ENCODE data around the gene BAIAP2L1.

BAIAP2L1 gene

DNA sequence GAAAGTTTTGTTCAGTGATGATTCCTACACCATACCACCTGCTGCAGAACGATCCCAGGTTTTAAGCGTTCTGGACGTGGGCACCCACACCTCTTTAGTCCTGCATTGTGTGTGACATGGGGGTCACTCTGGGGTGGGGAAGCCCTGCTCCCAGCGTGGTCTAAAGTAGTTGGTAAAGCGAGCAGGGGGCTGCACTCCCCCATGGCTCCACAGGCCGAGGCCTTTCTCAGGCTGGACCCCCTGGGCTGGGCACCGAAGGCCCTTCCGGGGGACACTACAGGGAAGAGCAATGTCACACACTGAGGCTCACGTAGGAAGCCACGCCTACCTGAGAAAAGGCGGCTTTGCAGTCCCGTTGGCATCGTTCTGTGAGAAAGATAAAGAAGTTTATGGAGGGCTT lies 107.1 kb downstream of the BAIAP2L1 start:
- DNase-seq (ENCODE audit: low spot score), result no peak

GRCh38 chr7:98293265-98293664 lies 107.6 kb downstream of the BAIAP2L1 start:
- no peak for DNase-seq (ENCODE audit: low spot score)

GRCh38 chr7:98291717-98292116 lies 109.2 kb downstream of the BAIAP2L1 start:
- no peak for DNase-seq (ENCODE audit: low spot score)

DNA sequence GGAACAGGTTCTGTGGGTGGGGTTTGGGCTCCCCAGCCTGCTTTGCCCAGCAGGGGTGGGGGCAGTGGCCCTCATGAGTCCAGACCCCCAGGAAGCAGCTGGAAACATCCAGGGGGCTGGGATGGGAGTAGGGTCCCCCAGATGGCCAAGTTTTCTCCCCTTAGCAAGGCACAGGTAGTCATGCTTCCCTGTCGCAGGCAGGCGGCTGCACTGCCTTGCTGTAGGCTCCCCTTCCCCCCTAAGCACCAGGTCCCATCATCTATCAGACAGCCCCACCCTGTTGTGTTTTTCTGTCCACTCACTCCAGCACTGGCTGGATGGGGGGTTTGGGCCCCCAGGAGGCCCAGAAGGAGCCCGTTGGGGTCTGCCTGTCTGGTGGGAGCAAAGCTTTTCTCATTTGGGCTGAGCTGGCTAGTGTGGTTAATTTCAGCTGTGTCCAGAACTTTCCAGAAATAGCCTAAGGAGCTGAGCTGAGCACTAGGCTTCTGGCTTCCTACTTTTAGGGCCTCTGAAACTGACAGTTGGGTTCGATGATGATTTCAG lies 111.5 kb downstream of the BAIAP2L1 start:
- DNase-seq (ENCODE audit: low spot score), result no peak

GRCh38 chr7:98288064-98288823 lies 112.6 kb downstream of the BAIAP2L1 start:
- DNase-seq (ENCODE audit: low spot score), result no peak

DNA sequence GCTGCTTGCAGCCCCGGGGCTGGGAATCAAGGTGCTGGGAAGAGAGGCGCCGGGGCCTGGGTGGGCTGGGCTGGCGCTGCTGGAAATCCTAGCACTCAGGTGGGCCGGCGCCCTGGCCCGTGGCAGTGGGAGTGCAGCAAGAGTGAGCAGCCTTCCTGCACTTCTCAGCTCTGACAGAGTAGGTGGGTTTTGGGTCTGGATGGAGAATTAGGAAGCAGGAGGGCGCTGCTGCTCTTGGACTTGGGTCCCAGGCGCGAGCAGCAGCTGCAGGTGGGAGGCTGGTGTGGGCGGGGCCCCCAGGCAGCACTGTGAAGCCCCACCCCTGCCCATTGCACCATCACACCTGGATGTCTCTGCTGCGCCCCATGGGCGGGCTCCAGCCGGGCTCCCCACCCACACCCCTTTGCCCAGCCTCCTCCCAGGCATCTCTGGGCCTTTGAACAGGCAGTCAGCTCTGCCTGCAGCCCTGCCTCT lies 113.4 kb downstream of the BAIAP2L1 start:
- no peak for DNase-seq (ENCODE audit: low spot score)

DNA sequence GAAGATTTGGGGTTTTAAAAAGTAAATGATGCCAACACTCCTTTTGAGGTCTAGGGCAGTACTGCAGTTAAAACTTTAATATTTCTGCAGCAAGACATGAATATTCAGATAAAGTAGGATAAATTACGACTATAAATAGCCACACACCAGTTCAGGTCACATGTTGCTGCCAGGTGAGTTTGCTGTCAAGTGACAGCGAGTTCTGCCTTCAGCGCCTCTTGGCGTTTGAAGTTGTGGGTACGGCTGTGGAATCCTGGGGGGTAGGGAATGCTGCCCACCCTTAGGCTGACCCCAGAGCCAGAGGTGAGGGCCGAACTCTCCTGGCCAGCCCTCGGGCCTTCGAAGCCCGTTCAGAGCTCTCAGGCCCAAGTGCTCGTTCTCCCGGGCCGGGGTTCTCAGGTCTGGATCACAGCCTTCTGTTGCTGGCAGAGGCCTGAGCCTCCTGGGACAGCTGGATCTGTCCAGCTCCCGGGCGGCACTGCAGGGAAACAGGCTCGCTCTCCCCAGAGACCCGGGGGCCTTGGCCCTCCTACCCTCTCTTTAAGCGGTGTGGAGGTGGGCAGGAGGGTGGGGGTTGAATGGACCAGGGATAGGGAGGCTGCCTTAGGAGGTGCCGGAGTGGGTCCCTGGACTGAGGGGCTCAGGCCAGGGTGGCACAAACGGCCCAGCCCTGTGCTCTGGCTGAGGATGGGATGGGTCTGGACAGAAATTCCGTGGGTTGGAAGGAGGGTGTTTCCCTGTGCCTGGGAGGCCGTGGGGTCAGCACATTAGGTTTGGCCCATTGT lies 114.0 kb downstream of the BAIAP2L1 start:
- DNase-seq (ENCODE audit: low spot score), result no peak

- DNase-seq (ENCODE audit: low spot score), result peak; percentile 54
These were observed 114.8 kb downstream of the BAIAP2L1 start for GRCh38 chr7:98286093-98286539.

GRCh38 chr7:98285157-98286092 lies 115.5 kb downstream of the BAIAP2L1 start:
- no peak for DNase-seq (ENCODE audit: low spot score)

- DNase-seq (ENCODE audit: low spot score), result peak; percentile 75
These were observed 116.4 kb downstream of the BAIAP2L1 start for GRCh38 chr7:98284335-98285036.

GRCh38 chr7:98283887-98284222 lies 117.0 kb downstream of the BAIAP2L1 start:
- DNase-seq (ENCODE audit: low spot score), result no peak

- DNase-seq (ENCODE audit: low spot score), result no peak
These were observed 117.6 kb downstream of the BAIAP2L1 start for GRCh38 chr7:98283127-98283886.

GRCh38 chr7:98282703-98283102 lies 118.2 kb downstream of the BAIAP2L1 start:
- DNase-seq (ENCODE audit: low spot score), result no peak

- no peak for DNase-seq (ENCODE audit: low spot score)
These were observed 118.9 kb downstream of the BAIAP2L1 start for GRCh38 chr7:98281757-98282606.

GRCh38 chr7:98280791-98281756 lies 119.8 kb downstream of the BAIAP2L1 start, which contains the start of gene BRI3:
Gene BRI3, plus strand, starts transcription at chr7:98281686. Its CDS starts 110 bp downstream, at chr7:98281796.
- peak; percentile 95 for DNase-seq (ENCODE audit: low spot score)

- DNase-seq (ENCODE audit: low spot score), result no peak
These were observed 120.6 kb downstream of the BAIAP2L1 start for GRCh38 chr7:98280296-98280695.

DNA sequence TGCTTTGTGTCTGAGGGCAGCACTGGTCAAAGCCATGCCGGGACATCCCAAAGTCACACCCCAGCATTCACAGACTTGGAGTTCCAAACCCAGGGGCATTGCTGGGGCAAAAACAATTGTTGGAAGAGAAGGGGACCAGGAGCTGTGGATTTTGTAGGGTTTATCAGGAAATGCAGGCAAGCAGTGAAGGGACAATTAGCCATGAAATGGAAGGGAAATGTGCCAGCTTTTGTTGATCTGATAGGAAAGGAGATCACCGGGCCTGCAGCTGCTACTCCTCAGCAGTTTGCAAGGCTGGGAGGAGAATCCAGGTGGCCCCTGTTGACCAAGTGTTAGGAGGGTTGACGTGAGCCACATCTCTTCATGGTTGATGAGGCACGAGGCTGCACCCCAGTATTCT lies 122.0 kb downstream of the BAIAP2L1 start:
- no peak for DNase-seq (ENCODE audit: low spot score)

DNA sequence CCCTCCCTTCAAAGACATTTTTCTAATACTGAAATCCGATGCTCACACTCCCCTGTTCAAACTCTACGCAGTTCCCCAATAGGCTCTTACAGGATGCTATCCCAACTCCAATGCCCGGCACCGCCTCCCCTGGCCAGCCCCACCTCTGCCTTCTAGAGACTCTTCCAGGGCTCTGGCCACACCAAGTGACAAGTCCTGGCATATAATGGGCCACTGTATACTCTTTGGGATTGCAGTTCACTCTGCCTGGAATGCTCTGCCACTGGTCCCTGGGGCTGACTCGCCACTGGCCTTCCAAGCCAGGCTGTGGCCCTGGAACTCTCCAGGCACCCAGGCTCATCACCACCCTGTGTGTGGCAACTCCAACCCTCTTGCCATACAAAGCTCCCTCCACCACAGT lies 122.5 kb downstream of the BAIAP2L1 start:
- DNase-seq (ENCODE audit: low spot score), result no peak

Measured in LoVo (cell line).